Activated T-cell treated with anti-CD3 and anti-CD28 coated beads for 4 hours (primary cell): ENCODE measurements around the gene ACSF2.

ENCODE experiments used
- DNase-seq: peaks from one replicate; pipeline ENCODE4 v3.0.0-alpha.2; 2020

ACSF2 gene

GRCh38 chr17:50505591-50506130 is 79.6 kb downstream of the ACSF2 start:
- DNase-seq: no peak

GRCh38 chr17:50506298-50506697 is 80.3 kb downstream of the ACSF2 start:
- no peak for DNase-seq

GRCh38 chr17:50507871-50508572 is 82.0 kb downstream of the ACSF2 start, which contains the start of gene MYCBPAP:
Gene MYCBPAP (plus strand): TSS chr17:50508439. CDS start chr17:50508675, 236 bp downstream.
- peak; percentile 55 for DNase-seq

DNA sequence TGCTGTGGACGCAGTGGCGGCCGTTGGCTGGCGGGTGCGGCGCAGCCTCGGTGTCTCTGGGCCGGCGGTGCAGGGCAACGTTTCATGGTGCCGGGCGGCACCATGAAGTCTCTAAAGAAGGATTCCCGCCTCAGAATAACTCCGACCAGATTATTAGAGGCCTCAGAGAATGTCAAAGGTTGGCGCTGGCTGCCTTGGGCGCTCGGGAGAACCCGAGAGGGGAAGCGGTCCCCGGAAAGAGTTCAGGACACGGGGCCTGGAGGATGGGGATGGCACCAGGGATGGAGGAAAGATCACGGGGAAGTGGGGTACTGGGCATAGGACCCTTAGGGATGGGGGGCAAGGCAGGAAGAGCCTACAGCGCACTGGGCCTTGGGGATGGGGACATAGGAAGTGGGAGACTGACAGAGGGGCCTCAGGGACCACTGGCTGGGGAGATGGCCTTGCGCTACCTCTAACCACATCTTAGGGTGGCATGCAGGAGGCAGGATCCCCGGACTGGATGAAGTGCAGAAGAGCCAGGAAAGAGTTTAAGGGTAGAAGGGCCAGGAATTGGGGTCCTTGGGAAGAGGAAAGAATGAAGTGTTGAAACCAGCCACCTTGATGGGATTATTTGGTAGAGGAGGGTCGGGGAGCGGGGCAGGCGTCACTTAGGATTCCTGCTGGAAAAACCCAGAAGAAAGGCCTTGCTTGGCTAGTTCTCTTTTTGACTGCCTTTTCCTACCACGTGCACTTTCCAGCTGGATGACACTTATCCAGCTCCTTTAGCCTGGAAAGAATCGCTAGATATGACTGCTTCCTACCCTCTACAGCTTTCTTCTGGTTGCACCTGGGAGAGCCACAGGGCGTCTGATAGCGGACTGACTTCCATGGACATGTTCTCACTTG is 82.8 kb downstream of the ACSF2 start:
- DNase-seq: no peak

- DNase-seq: no peak
These were observed 85.0 kb downstream of the ACSF2 start for GRCh38 chr17:50511058-50511457.

DNA sequence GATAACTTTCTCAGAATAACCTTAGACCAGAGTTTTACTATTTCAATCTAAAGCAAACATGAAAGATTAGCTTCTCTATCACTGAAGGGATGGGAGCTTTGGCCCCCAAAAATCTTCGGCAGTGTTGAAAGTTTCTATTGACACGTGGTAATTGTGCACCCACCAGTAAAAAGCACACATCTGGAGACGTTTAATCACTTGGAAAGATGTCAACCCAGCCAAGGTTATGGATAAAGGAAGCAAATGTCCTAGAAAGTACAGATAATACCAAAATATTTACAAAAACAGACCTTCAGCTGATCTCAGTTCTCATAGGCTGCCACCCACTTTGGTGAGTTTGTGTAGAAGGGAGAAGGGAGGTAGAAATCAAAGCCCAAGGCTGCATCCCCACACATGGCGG is 87.5 kb downstream of the ACSF2 start:
- DNase-seq: no peak

GRCh38 chr17:50514388-50514787 is 88.4 kb downstream of the ACSF2 start:
- DNase-seq: no peak

- no peak for DNase-seq
These were observed 89.1 kb downstream of the ACSF2 start for GRCh38 chr17:50514936-50515702.

DNA sequence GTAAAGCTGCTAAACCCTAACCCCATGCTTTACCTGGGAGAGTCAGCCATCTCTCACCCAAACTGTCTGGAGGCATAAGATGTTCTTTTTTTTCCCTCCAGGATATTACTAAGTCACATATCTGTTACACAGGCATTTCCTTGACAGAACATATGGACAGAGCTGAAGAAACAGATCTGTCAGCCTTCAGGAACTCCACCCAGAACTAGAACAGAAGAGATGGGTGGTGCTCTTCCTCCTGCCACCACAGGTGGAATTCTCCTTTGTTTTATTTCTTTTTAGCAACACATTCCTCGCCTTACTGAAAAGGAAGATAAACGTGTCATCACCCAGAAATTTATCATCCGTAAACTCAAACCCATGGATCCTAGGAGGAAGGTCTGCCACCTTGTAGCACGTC is 91.0 kb downstream of the ACSF2 start:
- DNase-seq: no peak

DNA sequence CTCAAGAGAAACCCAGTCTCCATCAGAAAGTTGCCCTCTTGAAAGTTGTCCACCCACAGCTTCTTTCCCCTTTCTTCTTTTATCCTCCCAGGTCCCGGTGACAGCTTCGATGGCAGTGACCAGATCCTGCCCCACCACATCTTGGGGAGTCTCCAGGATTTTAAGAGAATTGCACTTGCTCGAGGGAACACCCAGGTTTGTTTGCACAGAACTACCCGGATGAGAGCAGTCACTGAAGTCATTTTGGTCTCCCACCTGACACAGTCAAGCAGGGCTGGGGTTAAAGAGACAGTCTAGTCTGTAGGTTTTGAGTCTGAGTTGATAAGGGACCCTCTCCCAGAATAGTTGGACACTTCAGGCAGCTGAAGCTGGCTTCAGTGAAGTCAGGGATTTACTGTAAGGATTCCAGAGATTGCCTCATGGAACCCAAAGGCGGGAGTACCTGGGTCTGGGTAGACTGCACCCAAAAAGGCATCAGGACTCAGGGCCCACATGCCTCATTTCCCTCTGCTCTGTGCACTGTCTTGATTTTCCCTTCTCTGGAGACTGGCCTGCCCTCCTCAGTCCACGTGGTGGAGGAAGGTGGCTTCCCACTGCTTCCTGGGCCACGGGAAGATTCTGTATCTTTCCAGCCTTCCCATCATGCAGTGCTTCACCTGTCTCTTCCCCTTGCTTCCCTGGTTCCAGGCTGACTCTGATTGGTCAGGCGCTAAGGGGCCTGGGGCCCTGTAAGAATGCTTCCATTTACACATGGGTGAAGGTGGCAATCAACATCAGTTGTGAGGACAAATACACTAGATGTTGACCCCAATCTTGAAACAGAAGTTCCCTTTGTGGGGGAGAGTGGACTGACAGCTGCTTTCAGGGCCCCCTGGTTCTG is 91.7 kb downstream of the ACSF2 start:
- no peak for DNase-seq

GRCh38 chr17:50518384-50519023 is 92.5 kb downstream of the ACSF2 start:
- DNase-seq: no peak

GRCh38 chr17:50519141-50519834 is 93.3 kb downstream of the ACSF2 start:
- DNase-seq: no peak

DNA sequence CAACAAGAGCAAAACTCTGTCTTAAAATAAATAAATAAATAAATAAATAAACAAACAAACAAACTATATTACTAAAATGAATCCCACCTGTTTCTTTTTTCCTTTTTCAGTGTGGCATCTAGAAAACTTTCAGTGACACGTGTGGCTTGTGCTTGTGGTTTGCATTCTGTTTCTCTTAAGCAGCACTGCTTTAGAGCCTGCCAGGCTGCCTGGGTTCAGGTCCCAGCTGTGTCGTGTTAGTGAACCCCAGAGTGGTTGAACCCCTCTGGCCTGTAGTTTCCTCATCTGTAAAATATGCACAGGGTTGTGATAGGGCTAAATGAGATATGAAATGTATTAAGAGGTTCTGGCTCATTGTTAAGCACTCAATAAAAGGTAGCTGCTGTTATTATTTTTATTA is 94.5 kb downstream of the ACSF2 start:
- no peak for DNase-seq

GRCh38 chr17:50521514-50521913 is 95.5 kb downstream of the ACSF2 start:
- no peak for DNase-seq

DNA sequence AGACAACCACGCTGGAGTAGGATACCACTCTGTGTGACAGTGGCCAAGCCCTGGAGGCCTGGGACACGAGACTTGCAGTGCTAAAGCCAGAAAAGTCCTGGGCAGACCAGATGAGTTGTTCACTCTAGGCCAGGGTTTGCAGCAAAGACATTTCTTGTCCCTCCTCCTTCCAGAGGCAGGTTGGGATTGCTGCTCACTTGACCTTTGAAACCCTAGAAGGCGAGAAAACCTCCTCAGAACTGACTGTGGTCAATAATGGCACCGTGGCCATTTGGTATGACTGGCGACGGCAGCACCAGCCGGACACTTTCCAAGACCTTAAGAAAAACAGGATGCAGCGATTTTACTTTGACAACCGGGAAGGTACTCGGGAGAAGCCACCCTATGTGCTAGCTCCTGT is 96.7 kb downstream of the ACSF2 start:
- DNase-seq: no peak

GRCh38 chr17:50523208-50523607 is 97.2 kb downstream of the ACSF2 start:
- DNase-seq: no peak
